Endothelial cell of umbilical vein (primary cell): Measurements from ENCODE around the gene INPP5B. TPM values are rescaled to one million over a fixed set of nuclear protein-coding genes. Genes with fewer than 3 reads are reported as not detected.

Experiments used
- BruUV-seq: library from RNA; stranded (reverse); fragments of 400-500 nt; replicated peaks from 2 replicates; lab custom pipeline; 2021; lab: Mats Ljungman, UMichigan
- CTCF ChIA-PET: fragments of 300-600, 350-600 bp; sonication (Branson Sonifier 250); formaldehyde crosslinking; loops from one replicate; lab custom pipeline; 2021; ENCODE audit warnings: antibody characterized with exemption, inconsistent platforms; lab: Charles Lee
- POLR2A ChIA-PET: fragments of 300-600, 350-600 bp; sonication (Branson Sonifier 250); formaldehyde crosslinking; loops from one replicate; lab custom pipeline; 2021; ENCODE audit warnings: antibody characterized with exemption, inconsistent platforms; lab: Charles Lee
- DNase-seq: peaks from one replicate; pipeline ENCODE4 v3.0.0-alpha.2; 2011; ENCODE audit warnings: low read depth, low spot score
- FAIRE-seq: peaks from 2 replicates; lab custom pipeline; 2011; peaks lifted over from hg19 to GRCh38; lab: Jason Lieb, UNC
- H2AFZ ChIP-seq: 2 replicates; pipeline ENCODE4 v1.6.0; 2012; ENCODE audit warnings: low read depth, low read length, control low read depth, inconsistent platforms
- H3K27ac ChIP-seq: 2 replicates; pipeline ENCODE4 v1.5.1; 2011; ENCODE audit warnings: low read depth, mild to moderate bottlenecking, control low read depth, low read length, moderate library complexity; ENCODE audit not compliant: insufficient read depth
- H3K27me3 ChIP-seq, 2 experiments: 2 replicates each; pipeline versions ENCODE4 v1.6.0 to v1.6.1; 2011; ENCODE audit warnings: low read length in 2 of 2, mixed read lengths in 1 of 2; ENCODE audit not compliant: control insufficient read depth in 2 of 2, insufficient read depth in 2 of 2
- H3K36me3 ChIP-seq, 2 experiments: 2 replicates in 1 of 2; 3 replicates in 1 of 2; pipeline ENCODE4 v1.5.1; 2011; ENCODE audit warnings: low read length in 2 of 2, mild to moderate bottlenecking in 1 of 2, moderate library complexity in 1 of 2; ENCODE audit not compliant: control insufficient read depth in 2 of 2, insufficient read depth in 2 of 2; ENCODE audit errors: extremely low read depth in 1 of 2
- H3K4me1 ChIP-seq: 3 replicates; pipeline ENCODE4 v1.5.1; 2011; ENCODE audit warnings: mild to moderate bottlenecking, low read length; ENCODE audit not compliant: control insufficient read depth, insufficient read depth; ENCODE audit errors: extremely low read depth
- H3K4me2 ChIP-seq: 2 replicates; pipeline ENCODE4 v1.6.1; 2011; ENCODE audit warnings: low read length, control low read depth, mixed read lengths; ENCODE audit not compliant: insufficient read depth
- H3K4me3 ChIP-seq, 3 experiments: fragments of 200-600 bp in 1 of 3; sonication (generic), shearing (Covaris generic) in 1 of 3; replicated peaks in 1 of 3; 2 replicates each; pipeline ENCODE4 v1.5.1; 2011 to 2016; ENCODE audit warnings: control low read depth in 3 of 3, low read length in 3 of 3, mild to moderate bottlenecking in 2 of 3, inconsistent platforms in 1 of 3, low read depth in 1 of 3, moderate library complexity in 1 of 3; ENCODE audit not compliant: insufficient read depth in 1 of 3
- H3K79me2 ChIP-seq: 2 replicates; pipeline ENCODE4 v1.6.0; 2012; ENCODE audit warnings: low read length, inconsistent platforms; ENCODE audit not compliant: control insufficient read depth, insufficient read depth
- H3K9ac ChIP-seq: replicated peaks from 2 replicates; pipeline ENCODE3; 2011; ENCODE audit warnings: low read length, control low read depth; ENCODE audit not compliant: insufficient read depth; ENCODE audit errors: extremely low read depth
- H3K9me1 ChIP-seq: replicated peaks from 3 replicates; pipeline ENCODE4 v1.6.0; 2011; ENCODE audit warnings: mild to moderate bottlenecking, low read length; ENCODE audit not compliant: control insufficient read depth, insufficient read depth; ENCODE audit errors: extremely low read depth
- H3K9me3 ChIP-seq: replicated peaks from 2 replicates; pipeline ENCODE4 v1.5.1; 2012; ENCODE audit warnings: low read length, inconsistent platforms; ENCODE audit not compliant: control insufficient read depth, insufficient read depth
- H4K20me1 ChIP-seq: replicated peaks from 2 replicates; pipeline ENCODE3; 2011; ENCODE audit warnings: mild to moderate bottlenecking, low read length; ENCODE audit not compliant: control insufficient read depth, insufficient read depth; ENCODE audit errors: extremely low read depth
- EZH2 ChIP-seq: IDR thresholded peaks from 2 replicates; pipeline ENCODE4 v1.6.1; 2012; ENCODE audit warnings: borderline replicate concordance, low read depth, mild to moderate bottlenecking, moderate library complexity, low read length, inconsistent platforms; ENCODE audit not compliant: severe bottlenecking
- FOS ChIP-seq: IDR thresholded peaks from 2 replicates; pipeline ENCODE4 v1.6.1; 2011; ENCODE audit warnings: mild to moderate bottlenecking, low read length, moderate library complexity, borderline replicate concordance; ENCODE audit not compliant: insufficient read depth
- GATA2 ChIP-seq: IDR thresholded peaks from 2 replicates; pipeline ENCODE4 v1.7.0; 2011; ENCODE audit warnings: low read depth, mild to moderate bottlenecking, moderate library complexity, mixed read lengths, low read length; ENCODE audit not compliant: insufficient read length, insufficient read depth
- JUN ChIP-seq: IDR thresholded peaks from 2 replicates; pipeline ENCODE4 v1.6.1; 2011; ENCODE audit warnings: borderline replicate concordance, low read depth; ENCODE audit not compliant: insufficient read length, insufficient read depth
- MYC ChIP-seq: IDR thresholded peaks from one replicate; pipeline ENCODE4 v1.6.1; 2011; ENCODE audit warnings: mild to moderate bottlenecking, low read depth, low read length
- POLR2A ChIP-seq: IDR thresholded peaks from 2 replicates; pipeline ENCODE4 v1.6.1; 2012; ENCODE audit warnings: low read depth, mild to moderate bottlenecking, control low read depth, low read length
- POLR2AphosphoS5 ChIP-seq: IDR thresholded peaks from 2 replicates; pipeline ENCODE4 v1.6.1; 2012; ENCODE audit warnings: low read depth, mild to moderate bottlenecking, control low read depth, low read length, moderate library complexity; ENCODE audit not compliant: insufficient read depth
- dilution Hi-C: fragments of 300-500 bp; cut with MboI; formaldehyde crosslinking; loops from one replicate; pipeline ENCODE4 v1.15.0; 2019; ENCODE audit warnings: low sequenced_read_pairs; ENCODE audit not compliant: extremely low pct_ligation_motif_present
- intact Hi-C: fragments of 100-400 bp; cut with micrococcal nuclease; formaldehyde crosslinking; loops from one replicate; pipeline ENCODE4 v1.10.0; 2022
- polyA plus RNA-seq, 4 experiments: library from polyadenylated mRNA; depleted of rRNA in 3 of 4; stranded (reverse) in 3 of 4; unstranded in 1 of 4; fragments of >200 nt; gene quantifications; 2 replicates each; pipeline versions ENCODE4 v1.2.1 to v1.2.3, GENCODE V29; 2011 to 2012; ENCODE audit warnings: missing spikeins in 1 of 4
- total RNA-seq: library from RNA; stranded (reverse); gene quantifications from 2 replicates; pipeline ENCODE4 v1.2.3, GENCODE V29; 2021
- TF ChIP-seq, protein P1 (sequence below): IDR thresholded peaks from 2 replicates; pipeline ENCODE4 v1.6.1; 2011; ENCODE audit not compliant: insufficient read depth, insufficient read length
- TF ChIP-seq, protein P2 (sequence below), 2 donors: IDR thresholded peaks; 1 replicate in 1 of 2; 2 replicates in 1 of 2; pipeline ENCODE4 v1.5.1; 2011; ENCODE audit warnings: low read length in 2 of 2, mild to moderate bottlenecking in 2 of 2, moderate library complexity in 2 of 2, control low read depth in 1 of 2, inconsistent platforms in 1 of 2, low read depth in 1 of 2; ENCODE audit not compliant: insufficient read depth in 1 of 2; ENCODE audit errors: extremely low read depth in 1 of 2

INPP5B gene
- total and polyA plus RNA-seq, 2 donors (not counting 3 experiments of a cell fraction or from before 2014, with no cell fraction given) = 7.4 to 14.7 TPM

DNA sequence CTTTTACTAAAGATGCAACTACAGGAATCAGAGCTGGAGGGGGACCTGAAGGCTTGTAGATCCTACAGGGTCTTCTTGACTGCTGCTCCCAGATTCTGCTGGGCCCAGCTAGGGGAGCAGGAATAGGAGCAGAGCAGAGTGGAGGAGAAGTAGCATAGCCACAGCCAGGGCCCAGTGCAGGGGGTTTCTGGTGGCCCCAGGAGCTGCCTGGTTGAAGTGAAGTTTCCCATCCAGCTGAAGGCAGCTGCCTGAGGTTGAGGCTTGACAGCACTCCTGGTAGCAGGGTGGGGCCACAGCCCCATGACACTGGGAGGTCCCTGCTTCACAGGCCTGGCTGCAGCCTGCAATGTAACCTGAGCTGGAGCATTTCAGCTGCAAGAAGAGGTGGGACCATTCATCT is 2.0 kb upstream of the INPP5B start:
- peaks cover 0 to 3% of the 10 kb centered on the region in 2 experiments for H3K36me3 ChIP-seq
- no peaks in the 10 kb centered on the region for H3K9me1 ChIP-seq
- intact Hi-C loops (loop anchor here (5.0 kb wide), 1 partner anchor 57 kb away; no protein-coding TSS in a partner anchor), dilution Hi-C loops (no loop called here)
- H2AFZ ChIP-seq = no peak overlapping the region
- H3K4me1 ChIP-seq = peaks cover 12% of the 10 kb centered on the region
- H3K79me2 ChIP-seq = no peaks in the 10 kb centered on the region
- no peaks in the 10 kb centered on the region for H4K20me1 ChIP-seq
- no peaks in the 10 kb centered on the region for H3K9me3 ChIP-seq
- H3K4me3 ChIP-seq = no peak overlapping the region
- DNase-seq (no peak), FAIRE-seq (no peak)
- no peaks in the 10 kb centered on the region for H3K27me3 ChIP-seq
- CTCF ChIA-PET = interaction anchor here (0.7 to 1.2 kb wide), 6 partner anchors 13 to 346 kb away, joined by 3 to 4 read pairs (median 4); no protein-coding TSS in a partner anchor
- no peak overlapping the region for H3K27ac ChIP-seq
- no peak overlapping the region for H3K9ac ChIP-seq
- BruUV-seq = no TSS peak
- POLR2A ChIA-PET = no interaction called here
- TF ChIP-seq POLR2A (no peak), JUN (no peak), MYC (no peak), POLR2AphosphoS5 (no peak), EZH2 (no peak), GATA2 (no peak), FOS (no peak)
- TF ChIP-seq, protein P1, sequence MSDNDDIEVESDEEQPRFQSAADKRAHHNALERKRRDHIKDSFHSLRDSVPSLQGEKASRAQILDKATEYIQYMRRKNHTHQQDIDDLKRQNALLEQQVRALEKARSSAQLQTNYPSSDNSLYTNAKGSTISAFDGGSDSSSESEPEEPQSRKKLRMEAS = no peak
- TF ChIP-seq, protein P2, sequence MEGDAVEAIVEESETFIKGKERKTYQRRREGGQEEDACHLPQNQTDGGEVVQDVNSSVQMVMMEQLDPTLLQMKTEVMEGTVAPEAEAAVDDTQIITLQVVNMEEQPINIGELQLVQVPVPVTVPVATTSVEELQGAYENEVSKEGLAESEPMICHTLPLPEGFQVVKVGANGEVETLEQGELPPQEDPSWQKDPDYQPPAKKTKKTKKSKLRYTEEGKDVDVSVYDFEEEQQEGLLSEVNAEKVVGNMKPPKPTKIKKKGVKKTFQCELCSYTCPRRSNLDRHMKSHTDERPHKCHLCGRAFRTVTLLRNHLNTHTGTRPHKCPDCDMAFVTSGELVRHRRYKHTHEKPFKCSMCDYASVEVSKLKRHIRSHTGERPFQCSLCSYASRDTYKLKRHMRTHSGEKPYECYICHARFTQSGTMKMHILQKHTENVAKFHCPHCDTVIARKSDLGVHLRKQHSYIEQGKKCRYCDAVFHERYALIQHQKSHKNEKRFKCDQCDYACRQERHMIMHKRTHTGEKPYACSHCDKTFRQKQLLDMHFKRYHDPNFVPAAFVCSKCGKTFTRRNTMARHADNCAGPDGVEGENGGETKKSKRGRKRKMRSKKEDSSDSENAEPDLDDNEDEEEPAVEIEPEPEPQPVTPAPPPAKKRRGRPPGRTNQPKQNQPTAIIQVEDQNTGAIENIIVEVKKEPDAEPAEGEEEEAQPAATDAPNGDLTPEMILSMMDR (IDR thresholded peaks at IDR 0.05; ENCODE audit: extremely low read depth in 1 of 2, insufficient read depth in 1 of 2, low read depth in 1 of 2, low read length in 2 of 2) = no peak
- no peak overlapping the region for H3K4me2 ChIP-seq
